Measurements from ENCODE around the gene CMTM2.

The CMTM2 gene

GRCh38 chr16:66637806-66638205 lies 58.5 kb downstream of the CMTM2 start:
- DNase-seq: no peak

Data from activated CD4-positive, alpha-beta T cell treated with anti-CD3 and anti-CD28 coated beads for 1 hour (primary cell).